ENCODE results near the gene JAG2.

JAG2 gene

GRCh38 chr14:105136401-105137322 lies 31.9 kb downstream of the JAG2 start:
- H3K4me3 ChIP-seq (replicated peaks; ENCODE audit: low read depth, low read length), result no peak overlapping the region
- no peak for DNase-seq (ENCODE audit: extremely low read depth, low read depth)
- TF ChIP-seq CTCF (IDR thresholded peaks at IDR 0.05; ENCODE audit: low read depth, low read length, missing control alignments), result no peak

- H3K4me3 ChIP-seq (replicated peaks; ENCODE audit: low read depth, low read length), result no peak overlapping the region
- TF ChIP-seq CTCF (IDR thresholded peaks at IDR 0.05; ENCODE audit: low read depth, low read length, missing control alignments), result no peak
- no peak for DNase-seq (ENCODE audit: extremely low read depth, low read depth)
These were observed 32.7 kb downstream of the JAG2 start for GRCh38 chr14:105135700-105136395.

DNA sequence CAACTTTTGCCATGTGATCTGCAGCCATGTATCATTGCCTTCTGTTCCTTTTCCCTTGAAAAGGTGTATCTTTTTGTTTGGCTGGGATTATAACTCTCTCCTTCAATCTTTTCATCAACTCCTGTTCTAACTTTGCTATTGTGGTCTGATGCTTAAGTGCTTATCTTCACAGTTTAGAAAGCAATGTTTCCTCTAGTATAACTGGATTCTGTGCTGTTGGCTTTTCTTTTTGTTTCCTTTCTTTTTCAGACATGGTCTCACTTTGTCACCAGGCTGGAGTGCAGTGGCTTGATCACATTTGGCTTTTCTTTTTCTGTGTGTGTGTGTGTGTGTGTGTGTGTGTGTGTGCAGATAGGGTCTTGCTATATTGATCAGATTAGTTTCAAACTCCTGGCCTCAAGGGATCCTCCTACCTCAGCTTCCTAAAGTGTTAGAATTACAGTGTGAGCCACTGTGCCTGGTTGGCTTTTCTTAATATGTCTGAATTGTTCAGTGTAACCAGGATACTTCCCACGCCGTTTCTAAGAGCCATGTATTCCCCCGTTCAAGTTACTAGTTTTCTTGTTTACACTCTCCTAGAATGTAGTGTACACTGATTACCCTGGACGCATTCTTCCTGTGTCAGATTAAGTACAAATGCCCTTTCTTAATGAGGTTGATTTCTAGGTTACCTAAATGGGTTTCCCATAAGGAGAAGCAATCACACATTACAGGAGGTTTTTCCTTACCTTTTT lies 35.5 kb downstream of the JAG2 start:
- TF ChIP-seq CTCF (IDR thresholded peaks at IDR 0.05; ENCODE audit: low read depth, low read length, missing control alignments), result no peak
- no peak for DNase-seq (ENCODE audit: extremely low read depth, low read depth)

DNA sequence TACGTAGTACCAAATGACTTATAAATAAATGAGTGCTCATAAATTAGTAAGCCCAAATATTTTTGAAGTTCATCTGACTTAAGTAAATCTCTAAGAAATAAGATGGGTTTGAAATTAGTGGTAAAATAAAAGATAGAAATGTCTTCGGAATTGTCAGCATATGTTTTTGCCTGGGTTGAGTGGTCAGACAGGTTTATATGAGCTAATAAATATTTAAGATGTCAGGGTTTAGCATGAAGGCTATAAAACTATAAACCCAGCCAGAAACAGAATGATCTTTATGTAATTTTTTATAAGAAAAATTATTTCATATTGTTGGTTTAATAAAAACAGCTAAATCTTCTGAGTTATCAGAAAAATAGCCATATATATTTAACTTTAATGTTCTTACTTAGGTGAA lies 37.3 kb downstream of the JAG2 start:
- no peak for TF ChIP-seq CTCF (IDR thresholded peaks at IDR 0.05; ENCODE audit: low read depth, low read length, missing control alignments)
- H3K4me3 ChIP-seq (replicated peaks; ENCODE audit: low read depth, low read length), result no peak overlapping the region
- DNase-seq (ENCODE audit: extremely low read depth, low read depth), result no peak

More for the DNA sequence above, 35.5 kb downstream of the JAG2 start:
- no peak overlapping the region for H3K4me3 ChIP-seq (replicated peaks; ENCODE audit: low read depth, low read length)

- DNase-seq (ENCODE audit: extremely low read depth, low read depth), result no peak
- TF ChIP-seq CTCF (IDR thresholded peaks at IDR 0.05; ENCODE audit: low read depth, low read length, missing control alignments), result no peak
- H3K4me3 ChIP-seq (replicated peaks; ENCODE audit: low read depth, low read length), result no peak overlapping the region
These were observed 40.5 kb downstream of the JAG2 start for GRCh38 chr14:105128059-105128458.

- TF ChIP-seq CTCF (IDR thresholded peaks at IDR 0.05; ENCODE audit: low read depth, low read length, missing control alignments), result no peak
- no peak overlapping the region for H3K4me3 ChIP-seq (replicated peaks; ENCODE audit: low read depth, low read length)
- DNase-seq (ENCODE audit: extremely low read depth, low read depth), result no peak
These were observed 41.6 kb downstream of the JAG2 start for GRCh38 chr14:105126981-105127329.

Measured in HFF-Myc (cell line).